HG02571 (cell line): ENCODE results near the gene YTHDC1.
"Not testable (repeated sequence)": the region's sequence is repeated elsewhere in the genome, so short reads cannot be mapped to it uniquely, and the experiment has no call there.

ENCODE experiments used
- ATAC-seq: cut with Tn5 transposase; IDR thresholded peaks from one replicate; pipeline ENCODE4 v1.9.1; 2021; ENCODE audit warnings: mild to moderate bottlenecking, moderate library complexity; ENCODE audit not compliant: unreplicated experiment

The YTHDC1 gene

DNA sequence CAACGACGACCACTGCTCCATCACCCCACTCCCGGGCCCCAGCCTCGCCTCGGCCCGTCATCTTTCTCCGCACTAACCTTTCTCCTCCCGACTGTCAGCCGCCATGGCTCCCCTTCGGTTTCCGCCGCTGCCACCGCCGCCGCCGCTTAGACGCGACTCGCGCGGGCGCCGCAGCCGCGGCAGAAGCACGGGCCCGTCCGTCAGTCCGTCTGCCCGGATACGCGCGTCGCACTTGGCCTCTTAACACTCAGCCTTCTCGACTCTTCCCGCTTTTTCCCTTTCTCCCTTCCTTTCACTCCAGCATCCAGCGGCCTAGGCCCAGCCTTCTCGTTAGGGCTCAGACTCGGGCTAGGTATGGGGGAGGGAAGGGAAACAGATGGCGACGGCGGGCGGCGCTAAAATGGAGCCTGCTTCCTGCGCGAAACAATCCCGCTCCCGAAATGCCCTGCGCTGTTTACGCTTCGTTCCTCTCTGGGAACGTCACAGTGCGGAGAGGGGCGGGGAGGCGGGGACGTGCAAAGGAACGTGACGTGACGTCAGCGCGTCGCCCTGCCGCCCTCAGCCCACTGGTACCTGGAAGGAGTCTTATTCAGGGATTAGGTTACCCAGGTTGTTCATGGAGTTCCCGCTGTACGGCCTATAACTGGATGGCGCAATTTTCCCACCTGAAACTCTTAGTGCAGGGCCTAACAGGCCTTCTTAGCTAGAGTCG, at the start of gene YTHDC1:
Gene YTHDC1 (minus strand): TSS at position 442 of the 712 bp plus-strand sequence. CDS start 337 bp downstream, at position 105.
- peak; percentile 97 for ATAC-seq

- no peak for ATAC-seq
Measured at GRCh38 chr4:68399306-68399705, 49.4 kb upstream of the YTHDC1 start.

- ATAC-seq, result no peak
Measured at GRCh38 chr4:68396756-68397155, 46.9 kb upstream of the YTHDC1 start.

DNA sequence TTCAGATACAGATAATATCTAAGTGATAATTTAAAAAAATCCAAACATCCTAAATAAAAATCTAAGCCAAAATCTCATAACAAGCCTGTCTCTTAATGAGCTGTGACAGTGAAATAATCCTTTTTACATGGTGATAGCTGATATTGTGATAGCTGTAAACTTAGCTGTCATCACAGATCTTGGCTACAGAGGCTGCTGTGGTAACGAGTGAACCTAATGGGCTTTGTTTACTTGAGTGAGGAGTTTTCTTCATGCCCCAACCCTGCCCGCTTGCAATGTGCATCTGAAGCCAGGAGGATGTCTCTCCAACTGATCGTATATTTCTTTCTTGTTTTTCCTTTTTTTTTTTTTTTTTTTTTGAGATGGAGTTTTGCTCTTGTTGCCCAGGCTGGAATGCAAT, 41.5 kb upstream of the YTHDC1 start:
- no peak for ATAC-seq

GRCh38 chr4:68390205-68390935, 40.5 kb upstream of the YTHDC1 start:
- ATAC-seq, result no peak

GRCh38 chr4:68389386-68389913, 39.6 kb upstream of the YTHDC1 start:
- ATAC-seq, result not testable (repeated sequence)

DNA sequence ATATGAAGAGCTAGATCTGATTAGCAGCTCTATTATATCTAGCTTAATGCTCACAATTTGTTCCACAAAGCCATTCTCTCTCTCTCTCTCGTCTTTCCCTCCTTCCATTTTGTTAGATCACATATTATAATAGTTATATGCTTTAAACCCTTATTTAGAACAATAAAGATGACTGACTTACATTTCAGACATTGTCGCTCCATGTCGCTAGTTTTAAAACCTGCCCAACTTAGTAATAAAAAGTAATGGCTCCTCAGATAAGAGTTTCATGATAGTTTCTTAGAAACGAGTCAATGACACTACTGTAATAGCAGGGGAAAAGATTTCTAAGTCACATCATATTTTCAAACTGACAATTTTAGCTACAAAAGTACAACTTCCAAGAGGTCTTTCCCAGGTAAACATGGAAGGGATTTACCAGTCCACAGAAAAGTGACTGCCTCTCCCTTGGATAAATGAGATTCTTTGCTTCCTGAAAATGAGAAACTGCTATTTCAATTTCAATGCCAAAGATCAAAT, 38.5 kb upstream of the YTHDC1 start:
- ATAC-seq, result no peak

DNA sequence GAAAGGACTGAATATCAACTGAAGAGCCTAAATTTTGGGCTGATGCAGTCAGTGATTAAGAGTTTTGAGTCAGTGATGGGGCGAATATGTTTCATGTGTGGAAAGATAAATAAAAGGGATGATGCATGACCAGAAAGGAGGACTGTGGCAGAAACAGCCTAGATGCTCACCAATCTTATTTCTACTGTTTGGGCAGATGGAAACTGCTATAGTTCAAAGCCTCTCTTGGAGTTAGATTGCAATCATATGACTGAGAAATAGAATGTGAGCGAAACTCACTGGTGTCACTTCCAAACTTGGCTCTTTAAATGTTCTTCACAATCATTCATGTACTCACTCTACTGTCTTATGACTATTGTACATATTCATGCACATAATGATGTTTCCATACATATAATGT, 35.4 kb upstream of the YTHDC1 start:
- ATAC-seq, result no peak

DNA sequence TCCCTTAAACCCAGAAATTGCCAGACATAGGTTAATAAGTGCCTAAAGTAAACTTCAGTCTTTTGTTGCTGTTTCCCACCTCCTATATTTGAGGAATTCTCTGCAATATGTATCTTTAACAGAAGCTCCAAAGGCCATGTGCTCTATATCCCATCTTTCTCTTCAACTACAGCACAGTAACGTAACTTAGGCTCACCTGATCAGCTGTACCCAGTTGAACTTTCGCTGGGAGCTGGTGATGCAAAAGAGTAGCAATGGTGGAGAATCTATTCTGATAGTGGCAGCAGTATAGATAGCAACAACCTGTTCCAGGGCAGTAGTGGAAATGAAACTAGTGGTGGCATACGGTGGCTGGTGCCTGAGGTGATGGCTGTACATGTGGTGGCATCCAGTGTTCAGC, 33.2 kb upstream of the YTHDC1 start:
- no peak for ATAC-seq

- no peak for ATAC-seq
Measured at GRCh38 chr4:68378226-68378625, 28.3 kb upstream of the YTHDC1 start.

DNA sequence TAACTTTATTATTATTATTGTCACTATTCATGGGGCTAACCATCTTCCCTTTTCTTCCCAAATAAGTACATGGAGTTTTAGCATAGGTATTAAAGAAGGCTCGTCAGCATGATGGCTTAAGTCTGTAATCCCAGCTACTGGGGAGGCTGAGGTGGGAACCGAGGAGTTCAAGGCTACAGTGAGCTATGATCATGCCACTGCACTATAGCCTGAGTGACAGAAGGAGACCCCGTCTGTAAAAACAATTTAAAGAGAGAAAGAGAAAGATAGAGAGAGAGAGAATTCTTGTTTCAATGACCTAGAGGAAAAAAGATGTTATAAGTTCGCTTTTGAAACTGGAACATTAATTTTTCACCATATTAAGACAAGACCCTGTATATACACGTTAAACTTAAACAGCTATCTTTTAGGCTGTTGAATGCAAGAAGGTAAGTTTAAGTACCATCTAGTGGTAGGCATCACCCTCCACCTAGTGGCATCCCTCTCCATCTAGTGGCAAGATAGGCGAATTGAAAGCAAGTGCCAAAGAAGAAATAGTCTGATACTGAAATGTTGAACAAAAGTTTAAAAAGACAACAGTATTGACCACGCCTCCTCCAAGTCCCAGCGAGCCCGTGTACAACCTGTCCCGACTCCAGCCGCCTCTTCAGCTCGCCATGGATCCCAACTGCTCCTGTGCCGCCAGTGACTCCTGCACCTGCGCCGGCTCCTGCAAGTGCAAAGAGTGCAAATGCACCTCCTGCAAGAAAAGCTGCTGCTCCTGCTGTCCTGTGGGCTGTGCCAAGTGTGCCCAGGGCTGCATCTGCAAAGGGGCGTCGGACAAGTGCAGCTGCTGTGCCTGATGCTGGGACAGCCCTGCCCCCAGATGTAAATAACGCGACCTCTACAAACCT, 26.0 kb upstream of the YTHDC1 start:
- peak; percentile 86 for ATAC-seq

- peak; percentile 59 for ATAC-seq
Measured at GRCh38 chr4:68373513-68373912, 23.6 kb upstream of the YTHDC1 start.

GRCh38 chr4:68372588-68372987, 22.7 kb upstream of the YTHDC1 start:
- ATAC-seq, result no peak

GRCh38 chr4:68369142-68369805, 19.4 kb upstream of the YTHDC1 start:
- no peak for ATAC-seq

- no peak for ATAC-seq
Measured at GRCh38 chr4:68368691-68369131, 18.8 kb upstream of the YTHDC1 start.

DNA sequence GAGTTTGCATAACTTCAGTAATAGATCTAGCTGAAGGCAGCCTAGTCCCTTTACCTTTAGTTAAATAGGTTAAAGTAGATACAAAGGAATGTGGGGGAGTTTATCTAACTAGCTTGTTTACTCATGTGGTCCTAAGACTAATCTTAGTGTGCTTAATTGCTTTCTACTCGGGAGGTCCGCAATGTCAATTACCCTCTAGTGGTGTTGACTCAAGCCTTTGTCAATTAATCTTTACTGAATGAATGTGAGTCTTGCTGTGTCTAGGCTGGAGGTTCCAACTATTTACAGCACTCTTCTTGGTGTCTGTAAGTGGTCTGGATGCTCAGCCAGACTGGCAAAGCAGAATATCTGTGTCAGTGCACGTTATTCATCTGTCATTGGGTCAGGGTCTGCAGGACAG, 17.9 kb upstream of the YTHDC1 start:
- no peak for ATAC-seq

GRCh38 chr4:68366600-68366999, 16.7 kb upstream of the YTHDC1 start:
- no peak for ATAC-seq

DNA sequence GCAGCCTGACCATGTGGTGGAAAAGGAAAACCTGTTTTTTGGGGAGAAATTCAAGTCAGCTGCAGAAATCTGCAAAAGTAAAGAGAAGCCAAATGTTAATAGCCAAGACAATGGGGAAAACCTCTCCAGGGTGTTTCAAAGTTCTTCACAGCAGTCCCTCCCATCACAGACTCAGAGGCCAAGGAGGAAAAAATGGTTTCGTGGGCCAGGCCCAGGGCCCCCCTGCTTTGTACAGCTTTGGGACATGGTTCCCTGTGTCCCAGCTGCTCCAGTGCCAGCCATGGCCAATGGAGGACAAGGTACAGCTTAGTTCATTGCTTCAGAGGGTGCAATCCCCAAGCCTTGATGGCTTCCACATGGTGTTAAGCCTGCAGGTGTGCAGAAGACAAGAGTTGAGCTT, 15.2 kb upstream of the YTHDC1 start:
- no peak for ATAC-seq

DNA sequence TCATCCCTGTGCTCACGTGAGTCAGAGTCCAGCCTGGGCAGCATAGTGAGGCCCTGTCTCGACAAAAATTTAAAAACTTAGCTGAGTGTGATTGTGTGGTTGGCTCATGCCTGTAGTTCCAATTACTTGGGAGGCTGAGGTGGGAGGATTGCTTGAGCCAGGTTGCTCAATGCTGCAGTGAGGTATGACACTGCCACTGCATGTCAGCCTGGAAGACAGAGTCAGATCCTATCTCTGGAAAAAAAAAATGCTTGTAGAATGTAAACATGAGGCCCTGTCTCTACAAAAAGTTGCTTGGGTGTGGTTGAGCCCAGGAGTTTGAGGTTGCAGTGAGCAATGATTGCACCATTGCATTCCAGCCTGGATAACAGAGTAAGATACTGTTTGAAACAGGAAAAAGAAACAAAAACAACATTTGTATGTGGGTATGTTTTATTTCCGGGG, 11.3 kb upstream of the YTHDC1 start:
- no peak for ATAC-seq

GRCh38 chr4:68360231-68360968, 10.5 kb upstream of the YTHDC1 start:
- ATAC-seq, result no peak
